ENCODE data around the gene SDR42E2.

- TF ChIP-seq CTCF (IDR thresholded peaks at IDR 0.05) (no peak), POLR2A (IDR thresholded peaks at IDR 0.05) (no peak)
Observed at GRCh38 chr16:22216191-22216831, 54.0 kb downstream of the SDR42E2 start.

All from Peyer's patch (tissue), 4 donors.